ENCODE measurements around the gene FAM171A1. TPM values are rescaled to one million over a fixed set of nuclear protein-coding genes. Genes with fewer than 3 reads are reported as not detected.

The FAM171A1 gene
- polyA plus RNA-seq, 1 donor (not counting 4 experiments of a cell fraction or from before 2014, with no cell fraction given): 8.8 TPM

DNA sequence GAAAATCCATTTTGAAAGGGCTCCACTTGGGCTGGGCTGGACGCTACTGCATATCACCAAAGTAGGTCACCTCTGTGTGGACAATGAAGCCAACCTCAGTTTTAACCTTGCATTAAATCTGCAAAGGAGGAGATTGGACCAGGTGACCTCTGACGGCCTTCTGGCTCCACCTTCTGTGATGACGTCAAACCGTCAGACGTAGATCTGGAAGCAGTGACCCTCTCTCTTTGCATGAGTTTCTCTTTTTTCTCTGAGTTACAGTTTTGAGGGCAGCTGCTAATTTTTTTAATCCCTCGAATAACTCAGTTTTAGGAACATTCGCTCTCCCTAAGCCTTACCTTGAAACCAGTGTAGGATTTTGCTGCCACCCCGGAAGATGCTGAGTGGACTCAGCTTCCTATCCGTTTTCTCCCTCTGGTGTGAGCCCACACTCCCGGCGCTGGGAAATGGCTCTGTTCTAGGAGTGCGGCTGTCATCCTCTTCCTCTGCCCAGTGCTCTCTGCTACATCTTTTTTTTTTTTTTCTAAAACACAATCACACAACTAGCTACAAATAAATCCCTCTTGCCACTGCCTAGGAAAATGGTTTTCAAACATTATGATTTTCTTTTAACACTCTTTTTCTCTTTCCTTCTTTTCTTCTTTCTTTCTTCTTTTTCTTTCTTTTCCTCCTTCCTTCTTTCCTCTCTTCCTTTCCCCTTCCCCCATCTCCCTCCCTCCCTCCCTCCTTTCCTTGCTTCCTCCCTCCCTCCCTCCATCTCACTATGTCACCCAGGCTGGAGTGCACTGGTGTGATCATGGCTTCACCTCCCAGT is 174.9 kb downstream of the FAM171A1 start:
- H3K4me2 ChIP-seq (ENCODE audit: control insufficient read depth, extremely low read depth, insufficient read depth, low read depth, low read length): no peak overlapping the region
- H3K9ac ChIP-seq (ENCODE audit: control insufficient read depth, extremely low read depth, insufficient read depth, low read length): no peak overlapping the region
- H3K9me3 ChIP-seq (ENCODE audit: control insufficient read depth, low read depth, low read length): no peaks in the 10 kb centered on the region
- peaks cover 29% of the 10 kb centered on the region for H3K4me1 ChIP-seq (ENCODE audit: control insufficient read depth, extremely low read depth, insufficient read depth, low read length)
- no peaks in the 10 kb centered on the region for H3K36me3 ChIP-seq (ENCODE audit: control insufficient read depth in 2 of 2, extremely low read depth in 1 of 2, insufficient read depth in 2 of 2, low read length in 2 of 2)
- FAIRE-seq (no peak), DNase-seq (ENCODE audit: low read depth, low spot score) (no peak)
- no peaks in the 10 kb centered on the region for H3K27me3 ChIP-seq (ENCODE audit: control insufficient read depth, extremely low read depth, insufficient read depth, low read length)
- no peak overlapping the region for H3K4me3 ChIP-seq (ENCODE audit: control insufficient read depth in 2 of 3, extremely low read depth in 1 of 3, insufficient read depth in 2 of 3, low read depth in 1 of 3, low read length in 3 of 3)
- H2AFZ ChIP-seq (ENCODE audit: control insufficient read depth, low read length): no peak overlapping the region
- TF ChIP-seq CTCF (optimal IDR thresholded peaks at IDR 0.05 in 1 of 3, IDR thresholded peaks at IDR 0.05 in 1 of 3, conservative IDR thresholded peaks at IDR 0.05 in 1 of 3; ENCODE audit: extremely low read depth in 1 of 3, insufficient read depth in 2 of 3, low read length in 3 of 3) (no peak), EZH2 (IDR thresholded peaks at IDR 0.05; ENCODE audit: low read length) (no peak)
- dilution Hi-C loops (cut with MboI; ENCODE audit: extremely low pct_ligation_motif_present, low sequenced_read_pairs): no loop called here
- H3K79me2 ChIP-seq (ENCODE audit: control insufficient read depth, insufficient read depth, low read length): no peaks in the 10 kb centered on the region
- H4K20me1 ChIP-seq (ENCODE audit: control insufficient read depth, extremely low read depth, insufficient read depth, low read length): no peaks in the 10 kb centered on the region
- H3K27ac ChIP-seq (ENCODE audit: control insufficient read depth, insufficient read depth, low read length): no peak overlapping the region
- no peaks in the 10 kb centered on the region for H3K9me1 ChIP-seq (ENCODE audit: control insufficient read depth, extremely low read depth, insufficient read depth, low read length)

DNA sequence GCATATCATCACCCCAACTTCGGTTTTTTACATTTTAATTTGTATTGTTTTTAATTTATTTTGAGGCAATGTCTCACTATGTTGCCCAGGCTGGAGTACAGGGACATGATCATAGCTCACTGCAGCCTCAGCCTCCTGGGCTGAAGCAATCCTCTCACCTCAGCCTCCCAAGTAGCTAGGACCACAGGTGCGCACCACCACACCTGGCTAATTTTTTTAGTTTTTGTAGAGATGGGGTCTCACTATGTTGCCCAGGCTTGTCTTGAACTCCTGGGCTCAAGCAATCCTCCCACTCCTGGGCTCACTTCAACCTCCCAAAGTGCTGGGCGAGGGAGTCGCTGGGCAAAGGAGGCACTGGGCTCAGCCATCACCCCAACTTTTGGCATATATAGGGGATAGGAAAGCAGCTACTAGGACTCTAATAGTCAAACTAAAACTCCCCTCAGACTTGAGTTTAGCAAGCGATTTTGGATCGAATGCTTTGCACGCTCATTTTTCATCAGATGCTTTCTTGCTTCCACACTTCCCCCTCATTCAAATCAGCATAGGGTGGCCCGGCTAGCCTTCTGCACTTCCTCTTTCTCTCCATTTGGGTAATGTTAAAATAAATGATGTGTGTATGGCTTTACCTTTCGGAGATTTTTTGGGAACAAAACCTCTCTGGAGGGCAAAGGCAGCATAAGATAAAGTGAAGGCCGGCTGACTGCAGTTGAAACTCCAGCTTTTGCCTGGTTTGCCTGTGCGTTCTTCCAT is 181.8 kb downstream of the FAM171A1 start:
- H3K27ac ChIP-seq (ENCODE audit: control insufficient read depth, insufficient read depth, low read length): no peak overlapping the region
- H3K4me2 ChIP-seq (ENCODE audit: control insufficient read depth, extremely low read depth, insufficient read depth, low read depth, low read length): no peak overlapping the region
- FAIRE-seq (no peak), DNase-seq (ENCODE audit: low read depth, low spot score) (no peak)
- no peaks in the 10 kb centered on the region for H3K79me2 ChIP-seq (ENCODE audit: control insufficient read depth, insufficient read depth, low read length)
- no peaks in the 10 kb centered on the region for H3K27me3 ChIP-seq (ENCODE audit: control insufficient read depth, extremely low read depth, insufficient read depth, low read length)
- no peaks in the 10 kb centered on the region for H3K9me1 ChIP-seq (ENCODE audit: control insufficient read depth, extremely low read depth, insufficient read depth, low read length)
- no peaks in the 10 kb centered on the region for H3K36me3 ChIP-seq (ENCODE audit: control insufficient read depth in 2 of 2, extremely low read depth in 1 of 2, insufficient read depth in 2 of 2, low read length in 2 of 2)
- no peaks in the 10 kb centered on the region for H3K9me3 ChIP-seq (ENCODE audit: control insufficient read depth, low read depth, low read length)
- dilution Hi-C loops (cut with MboI; ENCODE audit: extremely low pct_ligation_motif_present, low sequenced_read_pairs): no loop called here
- no peak overlapping the region for H2AFZ ChIP-seq (ENCODE audit: control insufficient read depth, low read length)
- no peaks in the 10 kb centered on the region for H4K20me1 ChIP-seq (ENCODE audit: control insufficient read depth, extremely low read depth, insufficient read depth, low read length)
- H3K9ac ChIP-seq (ENCODE audit: control insufficient read depth, extremely low read depth, insufficient read depth, low read length): no peak overlapping the region
- H3K4me1 ChIP-seq (ENCODE audit: control insufficient read depth, extremely low read depth, insufficient read depth, low read length): no peaks in the 10 kb centered on the region
- no peak overlapping the region for H3K4me3 ChIP-seq (ENCODE audit: control insufficient read depth in 2 of 3, extremely low read depth in 1 of 3, insufficient read depth in 2 of 3, low read depth in 1 of 3, low read length in 3 of 3)
- TF ChIP-seq EZH2 (IDR thresholded peaks at IDR 0.05; ENCODE audit: low read length) (no peak), CTCF (optimal IDR thresholded peaks at IDR 0.05 in 1 of 3, IDR thresholded peaks at IDR 0.05 in 1 of 3, conservative IDR thresholded peaks at IDR 0.05 in 1 of 3; ENCODE audit: extremely low read depth in 1 of 3, insufficient read depth in 2 of 3, low read length in 3 of 3) (no peak)
